ENCODE results near the gene CHRNA9. TPM values are rescaled to one million over a fixed set of nuclear protein-coding genes. Genes with fewer than 3 reads are reported as not detected.

The CHRNA9 gene
- total RNA-seq, 1 donor from 2014 or later = not detected

- no peak for DNase-seq (ENCODE audit: low spot score)
Observed at GRCh38 chr4:40308528-40309122, 26.5 kb upstream of the CHRNA9 start.

DNA sequence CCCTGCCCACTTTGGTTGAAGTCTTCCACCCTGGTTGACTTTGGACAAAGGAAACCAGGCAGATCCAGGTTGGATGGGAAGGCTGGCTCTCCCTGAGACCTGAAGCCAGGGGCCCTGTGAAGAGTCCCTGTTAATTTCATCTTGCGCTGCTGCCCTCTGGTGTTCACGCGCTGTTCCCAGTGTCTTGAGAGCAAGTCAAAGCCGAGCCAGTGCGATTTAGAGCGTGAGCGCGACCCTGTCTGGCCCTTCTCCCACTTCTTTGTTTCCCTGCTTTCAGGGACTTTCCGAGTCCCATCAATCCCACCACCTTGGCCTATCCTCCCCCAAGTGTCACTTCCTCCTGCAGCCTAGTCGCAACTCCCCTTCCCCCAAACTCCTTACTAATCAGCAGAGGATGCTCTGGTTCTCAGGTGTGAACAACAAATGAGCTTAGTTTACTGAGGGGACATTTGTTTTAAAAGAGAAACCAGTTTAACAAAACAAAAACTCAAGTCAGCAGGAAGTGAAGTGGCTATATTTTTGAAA lies 25.8 kb upstream of the CHRNA9 start:
- peak; percentile 93 for DNase-seq (ENCODE audit: low spot score)

GRCh38 chr4:40310225-40310624 lies 24.9 kb upstream of the CHRNA9 start:
- DNase-seq (ENCODE audit: low spot score) = no peak

GRCh38 chr4:40311811-40312346 lies 23.3 kb upstream of the CHRNA9 start:
- DNase-seq (ENCODE audit: low spot score) = no peak

GRCh38 chr4:40314951-40315350 lies 20.2 kb upstream of the CHRNA9 start:
- no peak for DNase-seq (ENCODE audit: low spot score)

GRCh38 chr4:40316333-40316781 lies 18.8 kb upstream of the CHRNA9 start:
- no peak for DNase-seq (ENCODE audit: low spot score)

- DNase-seq (ENCODE audit: low spot score) = no peak
Observed at GRCh38 chr4:40316782-40317635, 18.1 kb upstream of the CHRNA9 start.

GRCh38 chr4:40317916-40318658 lies 17.0 kb upstream of the CHRNA9 start:
- DNase-seq (ENCODE audit: low spot score) = no peak

DNA sequence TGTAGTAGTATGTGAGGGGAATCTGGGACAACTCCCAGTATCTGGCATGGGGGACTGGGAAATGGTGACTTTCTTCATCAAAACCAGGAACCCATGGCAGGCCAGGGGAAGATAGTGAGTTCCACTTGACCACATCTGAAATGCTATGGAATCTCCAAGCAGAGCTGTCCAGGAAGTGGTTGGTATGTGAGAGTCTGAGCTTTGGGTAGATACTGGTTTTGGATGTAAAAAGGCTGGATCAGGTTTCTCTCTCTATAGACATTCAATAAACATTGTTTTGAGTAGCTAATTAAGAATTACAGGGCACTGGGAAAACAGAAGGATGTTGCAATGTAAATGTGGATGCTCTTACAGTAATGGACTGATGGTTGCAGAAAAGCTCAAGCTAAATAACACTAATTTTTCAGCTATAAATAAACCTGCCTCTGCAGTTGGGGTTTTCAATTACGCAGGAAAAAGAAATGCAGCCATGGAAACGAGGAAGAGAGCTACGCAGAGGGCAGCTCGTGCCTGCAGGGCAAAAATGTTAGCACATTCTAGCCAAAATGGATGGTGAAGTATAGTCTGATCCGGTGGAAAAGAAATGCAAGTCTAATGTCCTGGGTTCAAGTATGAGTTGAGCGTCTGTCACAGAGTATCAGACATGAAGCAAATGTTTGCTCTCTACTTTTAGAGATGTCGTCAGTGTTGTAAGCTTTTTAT lies 13.4 kb upstream of the CHRNA9 start:
- DNase-seq (ENCODE audit: low spot score) = no peak

GRCh38 chr4:40322811-40323210 lies 12.3 kb upstream of the CHRNA9 start:
- no peak for DNase-seq (ENCODE audit: low spot score)

DNA sequence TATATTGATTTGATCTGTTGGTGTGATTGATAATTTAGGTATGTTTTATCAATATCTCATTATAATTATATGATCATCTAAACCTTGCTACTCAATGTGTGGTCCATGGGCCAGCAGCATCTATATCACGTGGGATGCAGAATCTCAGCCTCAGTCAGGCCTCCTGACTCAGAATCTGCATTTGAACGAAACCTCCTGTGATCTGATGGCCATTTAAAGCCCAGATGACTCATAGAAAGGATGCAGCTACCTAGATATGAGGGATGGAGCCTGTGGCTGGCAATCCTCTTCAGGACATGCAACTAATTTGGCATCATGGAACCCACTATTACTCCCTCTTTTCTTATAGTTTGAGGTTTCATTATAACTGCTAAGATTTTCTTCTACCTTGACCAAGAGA lies 11.3 kb upstream of the CHRNA9 start:
- no peak for DNase-seq (ENCODE audit: low spot score)

GRCh38 chr4:40325406-40326019 lies 9.6 kb upstream of the CHRNA9 start:
- DNase-seq (ENCODE audit: low spot score) = no peak

DNA sequence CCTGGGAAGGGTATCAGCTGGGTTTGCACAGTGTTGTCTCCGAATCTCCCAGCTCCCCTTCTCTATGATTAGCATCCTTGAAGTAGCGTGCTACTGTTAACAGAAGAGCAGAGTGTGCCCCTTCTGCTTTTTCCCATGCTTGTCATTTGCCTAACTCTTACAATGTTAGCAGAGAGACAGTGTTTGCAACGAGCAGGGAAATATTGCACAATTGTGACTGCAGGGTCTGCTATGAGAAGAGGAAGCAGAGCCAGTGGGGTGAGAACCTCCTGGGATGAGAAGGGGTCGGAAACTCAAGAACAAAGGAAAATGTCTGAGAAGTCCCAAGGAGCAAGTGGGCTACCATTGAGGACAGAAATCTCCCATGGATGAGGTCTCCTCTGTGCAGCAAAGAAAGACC lies 7.8 kb upstream of the CHRNA9 start:
- DNase-seq (ENCODE audit: low spot score) = no peak

GRCh38 chr4:40328383-40328782 lies 6.8 kb upstream of the CHRNA9 start:
- DNase-seq (ENCODE audit: low spot score) = no peak

DNA sequence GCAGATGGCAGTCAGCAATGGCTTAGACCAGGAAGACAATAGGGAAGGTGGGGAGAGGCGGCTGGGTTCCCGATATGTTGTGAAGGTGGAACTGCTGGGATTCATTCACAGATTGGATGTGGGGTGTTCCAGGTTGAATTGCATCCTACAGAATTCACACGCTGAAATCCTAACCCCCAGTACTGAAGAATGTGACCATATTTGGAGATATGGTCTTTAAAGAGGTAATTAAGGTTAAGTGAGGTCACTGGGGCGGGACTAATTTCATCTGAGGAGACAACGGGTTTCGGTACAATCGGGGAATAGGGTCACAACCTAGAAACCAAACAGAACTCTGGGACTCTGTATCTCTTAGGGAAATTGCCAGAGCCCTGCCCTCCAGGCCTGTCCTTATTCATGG lies 5.3 kb upstream of the CHRNA9 start:
- no peak for DNase-seq (ENCODE audit: low spot score)

GRCh38 chr4:40330536-40330935 lies 4.6 kb upstream of the CHRNA9 start:
- DNase-seq (ENCODE audit: low spot score) = no peak

- DNase-seq (ENCODE audit: low spot score) = no peak
Observed at GRCh38 chr4:40331101-40331745, 3.9 kb upstream of the CHRNA9 start.

DNA sequence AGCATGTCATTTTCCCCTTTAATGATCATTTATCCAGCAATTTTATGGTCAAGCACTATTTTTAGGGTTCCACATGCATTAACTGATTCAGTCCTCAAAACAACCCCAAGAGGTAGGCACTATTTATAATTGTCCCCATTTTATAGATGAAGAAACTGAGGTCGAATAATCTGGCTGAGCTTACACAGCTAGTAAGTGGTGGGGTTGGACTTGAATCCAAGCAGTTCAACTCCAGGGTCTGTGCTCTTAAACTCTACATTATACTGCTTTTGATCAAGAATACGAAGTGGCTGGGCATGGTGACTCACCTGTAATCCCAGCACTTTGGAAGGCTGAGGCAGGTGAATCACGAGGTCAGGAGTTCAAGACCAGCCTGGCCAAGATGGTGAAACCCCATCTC lies 3.2 kb upstream of the CHRNA9 start:
- no peak for DNase-seq (ENCODE audit: low spot score)

DNA sequence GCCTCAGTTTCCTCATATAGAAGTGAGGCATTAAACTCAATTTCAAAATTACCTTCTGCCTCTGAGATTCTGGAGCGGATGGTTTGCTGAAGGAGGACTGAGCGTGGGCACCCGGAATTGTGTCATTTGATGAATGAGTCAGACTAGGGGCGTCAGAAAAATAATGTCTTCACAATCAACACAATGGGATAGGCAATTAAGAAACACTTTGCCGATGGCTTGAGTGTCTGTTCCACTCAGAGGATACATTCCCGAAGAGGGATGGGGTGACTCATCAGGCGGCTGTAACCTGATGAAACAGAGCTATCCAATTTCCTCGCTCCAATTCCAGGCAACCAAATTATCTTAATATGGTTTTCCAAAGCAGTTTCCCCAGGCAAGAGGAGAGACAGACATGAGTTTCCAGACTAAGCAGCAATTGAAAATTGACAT lies 1.2 kb upstream of the CHRNA9 start:
- DNase-seq (ENCODE audit: low spot score) = no peak

DNA sequence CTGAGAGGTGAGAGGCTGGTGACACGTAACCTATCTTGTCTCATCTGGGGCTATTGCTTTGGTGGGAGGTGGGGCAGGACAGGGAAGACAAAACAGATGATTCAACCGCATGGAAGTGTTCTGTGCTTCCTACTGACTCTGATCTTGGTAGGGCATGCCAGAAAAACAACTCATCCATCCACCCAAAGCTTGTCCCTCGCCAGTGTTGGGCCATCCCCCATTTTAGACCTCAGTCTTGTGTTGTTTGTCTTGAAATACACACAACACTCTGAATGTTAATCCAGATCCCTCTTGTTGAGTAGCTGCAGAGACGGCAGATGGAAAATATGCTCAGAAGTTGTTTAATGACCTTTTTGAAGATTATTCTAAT lies 377 bp downstream of the CHRNA9 start:
- DNase-seq (ENCODE audit: low spot score) = no peak
